ENCODE results near the gene PLCL2. TPM values are rescaled to one million over a fixed set of nuclear protein-coding genes. Genes with fewer than 3 reads are reported as not detected.

Gene PLCL2
- total and polyA plus RNA-seq, 2 experiments from 2014 or later, result 1.6 to 9.7 TPM

GRCh38 chr3:17030438-17030837 lies 145.7 kb downstream of the PLCL2 start (continued):
- TF ChIP-seq ZNF462 (CRISPR knock-in tag; IDR thresholded peaks at IDR 0.05), result no peak
- no peak for TF ChIP-seq CREB1 (CRISPR knock-in tag; IDR thresholded peaks at IDR 0.05; ENCODE audit: low read depth)

- no peak for ATAC-seq
- H3K9me2 ChIP-seq (ENCODE audit: insufficient read depth), result no peaks in the 10 kb centered on the region
- Mint-ChIP-seq H3K27me3 (ENCODE audit: insufficient read depth, low read depth, poor library complexity) (no peaks in the 10 kb centered on the region), H3K27ac (no peak overlapping the region), H3K4me3 (no peak overlapping the region), H3K36me3 (ENCODE audit: low read depth) (no peaks in the 10 kb centered on the region), H3K4me1 (peaks cover 15% of the 10 kb centered on the region), H3K9me3 (no peaks in the 10 kb centered on the region)
- no peaks in the 10 kb centered on the region for H3F3A ChIP-seq (replicated peaks; ENCODE audit: low read depth)
- H3K79me2 ChIP-seq (replicated peaks; ENCODE audit: insufficient read depth), result no peaks in the 10 kb centered on the region
- TF ChIP-seq ZNF462 (CRISPR knock-in tag; IDR thresholded peaks at IDR 0.05), result no peak
- TF ChIP-seq POLR2AphosphoS5 (IDR thresholded peaks at IDR 0.05; ENCODE audit: low read depth), result no peak
- no peak for TF ChIP-seq EZH2 (IDR thresholded peaks at IDR 0.05; ENCODE audit: low read depth, unreplicated experiment)
- no peak overlapping the region for H3K27ac ChIP-seq (ENCODE audit: low read depth)
- no peaks in the 10 kb centered on the region for H3K27me3 ChIP-seq (ENCODE audit: insufficient read depth)
- no peaks in the 10 kb centered on the region for H3K36me3 ChIP-seq (ENCODE audit: insufficient read depth)
- DNase-seq (ENCODE audit: low spot score), result no peak
- no peak overlapping the region for H2AFZ ChIP-seq
- H4K20me1 ChIP-seq (replicated peaks; ENCODE audit: insufficient read depth), result no peaks in the 10 kb centered on the region
- no peak overlapping the region for H3K4me3 ChIP-seq
- no peak overlapping the region for H3K4me2 ChIP-seq
- no peaks in the 10 kb centered on the region for H3K4me1 ChIP-seq (ENCODE audit: insufficient read depth)
Measured at GRCh38 chr3:17030956-17031652, 146.3 kb downstream of the PLCL2 start.

All from GM23338 (cell line).